Measurements from ENCODE around the gene ARID3A.
"Not testable (repeated sequence)": the region's sequence is repeated elsewhere in the genome, so short reads cannot be mapped to it uniquely, and the experiment has no call there.

The ARID3A gene

GRCh38 chr19:948842-949496, 23.1 kb downstream of the ARID3A start:
- DNase-seq: no peak

DNA sequence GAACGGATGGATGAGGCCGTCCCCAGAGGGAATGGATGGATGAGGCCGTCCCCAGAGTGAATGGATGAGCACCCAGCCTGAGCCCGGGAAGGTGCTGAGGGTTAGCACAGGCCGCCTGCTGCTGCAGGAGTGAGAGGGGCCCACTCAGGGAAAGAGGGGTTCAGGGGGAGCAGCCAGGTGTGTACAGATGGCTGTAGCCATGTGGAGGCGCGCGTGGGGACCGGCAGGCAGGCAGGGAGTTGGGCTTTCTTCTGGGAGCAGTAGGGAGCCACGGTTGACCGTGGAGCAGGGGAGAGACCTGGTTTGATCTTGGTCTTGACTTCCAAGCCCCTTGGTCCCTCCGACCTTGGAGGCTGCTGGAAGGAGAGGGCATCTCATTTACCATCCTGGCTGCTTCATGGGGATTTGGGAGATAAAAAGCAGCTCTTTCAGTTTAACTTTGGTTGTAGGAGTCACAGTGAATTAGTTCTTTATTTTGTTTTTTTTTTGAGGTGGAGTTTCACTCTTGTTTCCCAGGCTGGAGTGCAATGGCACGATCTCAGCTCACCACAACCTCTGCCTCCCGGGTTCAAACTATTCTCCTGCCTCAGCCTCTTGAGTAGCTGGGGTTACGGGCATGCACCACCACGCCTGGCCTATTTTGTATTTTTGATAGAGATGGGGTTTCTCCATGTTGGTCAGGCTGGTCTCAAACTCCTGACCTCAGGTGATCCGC, 24.7 kb downstream of the ARID3A start:
- no peak for DNase-seq

GRCh38 chr19:952049-952679, 26.3 kb downstream of the ARID3A start:
- no peak for DNase-seq

GRCh38 chr19:952680-953444, 27.0 kb downstream of the ARID3A start:
- no peak for DNase-seq

- no peak for DNase-seq
These were observed 27.8 kb downstream of the ARID3A start for GRCh38 chr19:953445-954271.

DNA sequence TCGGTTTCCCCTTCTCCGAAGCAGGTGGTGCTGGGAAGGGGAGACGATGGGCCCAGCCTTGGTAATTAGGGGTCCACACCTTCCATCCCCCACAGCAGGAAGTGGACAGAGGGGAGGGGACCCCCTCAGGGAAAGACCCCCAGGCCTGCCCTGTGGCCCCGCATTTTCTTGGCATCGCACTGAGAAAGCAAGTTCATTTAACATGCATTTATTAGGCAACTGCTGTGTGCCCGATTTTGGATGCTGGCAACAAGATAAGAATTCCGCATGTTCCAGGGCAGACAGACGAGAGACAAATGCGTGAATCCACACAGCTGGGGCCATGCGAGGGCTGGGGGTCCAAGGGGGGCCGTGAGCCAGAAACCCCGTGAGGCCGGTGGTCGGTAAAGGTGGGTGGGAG, 28.4 kb downstream of the ARID3A start:
- no peak for DNase-seq

DNA sequence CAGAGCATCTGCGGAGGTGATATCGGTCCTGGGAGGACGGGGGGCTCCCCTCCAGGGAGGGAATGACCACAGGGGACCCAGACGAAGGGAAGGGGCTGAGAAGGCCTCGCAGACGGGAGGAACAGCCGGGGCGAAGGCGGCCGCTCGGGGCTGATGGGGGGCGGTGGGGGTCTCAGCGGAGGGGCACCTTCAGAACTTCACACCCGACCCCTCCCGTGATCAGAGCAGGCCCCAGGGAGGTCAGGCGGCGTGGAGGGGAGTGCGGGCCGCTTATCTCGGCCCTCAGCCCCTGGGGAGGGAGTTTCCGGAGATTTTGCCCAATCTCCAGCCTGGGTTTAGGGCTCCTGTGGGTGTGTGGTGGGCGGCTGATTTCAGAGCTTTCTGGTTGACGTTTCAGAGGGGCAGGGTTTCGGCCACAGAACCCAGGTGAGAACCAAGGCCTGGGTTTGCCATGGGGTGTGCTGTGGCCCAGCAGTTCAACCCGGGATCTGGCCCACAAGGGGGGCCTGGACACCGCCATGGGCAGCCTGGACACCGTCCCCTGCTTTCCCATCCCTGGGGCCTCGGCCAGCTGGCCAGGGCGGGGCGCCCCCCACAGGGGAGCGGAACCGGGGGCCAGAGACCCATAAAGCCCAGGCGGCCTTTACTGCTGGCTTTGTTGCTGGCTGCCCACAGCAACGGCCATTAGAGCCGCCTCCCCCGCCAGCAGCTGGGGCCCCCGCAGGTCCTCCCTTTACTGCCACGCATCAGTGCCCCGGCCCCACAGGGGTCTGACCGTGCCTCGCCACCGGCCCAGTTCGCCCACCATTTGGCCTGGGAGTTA, 29.0 kb downstream of the ARID3A start:
- no peak for DNase-seq

- DNase-seq: no peak
These were observed 30.2 kb downstream of the ARID3A start for GRCh38 chr19:955803-956765.

- no peak for DNase-seq
These were observed 31.1 kb downstream of the ARID3A start for GRCh38 chr19:956766-957440.

DNA sequence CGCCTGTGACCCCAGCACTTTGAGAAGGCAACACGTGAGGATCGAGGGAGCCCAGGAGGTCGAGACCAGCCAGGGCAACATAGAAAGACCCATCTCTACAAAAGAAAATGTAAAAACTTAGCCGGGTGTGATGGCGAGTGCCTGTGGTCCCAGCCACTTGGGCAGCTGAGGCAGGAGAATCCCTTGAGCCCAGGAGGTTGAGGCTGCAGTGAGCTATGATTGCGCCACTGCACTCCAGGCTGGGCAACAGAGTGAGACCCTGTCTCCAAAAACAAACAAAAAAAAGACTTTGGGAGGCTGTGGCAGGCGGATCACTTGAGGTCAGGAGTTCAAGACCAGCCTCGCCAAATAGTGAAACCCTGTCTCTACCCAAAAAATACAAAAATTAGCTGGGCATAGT, 31.7 kb downstream of the ARID3A start:
- not testable (repeated sequence) for DNase-seq

DNA sequence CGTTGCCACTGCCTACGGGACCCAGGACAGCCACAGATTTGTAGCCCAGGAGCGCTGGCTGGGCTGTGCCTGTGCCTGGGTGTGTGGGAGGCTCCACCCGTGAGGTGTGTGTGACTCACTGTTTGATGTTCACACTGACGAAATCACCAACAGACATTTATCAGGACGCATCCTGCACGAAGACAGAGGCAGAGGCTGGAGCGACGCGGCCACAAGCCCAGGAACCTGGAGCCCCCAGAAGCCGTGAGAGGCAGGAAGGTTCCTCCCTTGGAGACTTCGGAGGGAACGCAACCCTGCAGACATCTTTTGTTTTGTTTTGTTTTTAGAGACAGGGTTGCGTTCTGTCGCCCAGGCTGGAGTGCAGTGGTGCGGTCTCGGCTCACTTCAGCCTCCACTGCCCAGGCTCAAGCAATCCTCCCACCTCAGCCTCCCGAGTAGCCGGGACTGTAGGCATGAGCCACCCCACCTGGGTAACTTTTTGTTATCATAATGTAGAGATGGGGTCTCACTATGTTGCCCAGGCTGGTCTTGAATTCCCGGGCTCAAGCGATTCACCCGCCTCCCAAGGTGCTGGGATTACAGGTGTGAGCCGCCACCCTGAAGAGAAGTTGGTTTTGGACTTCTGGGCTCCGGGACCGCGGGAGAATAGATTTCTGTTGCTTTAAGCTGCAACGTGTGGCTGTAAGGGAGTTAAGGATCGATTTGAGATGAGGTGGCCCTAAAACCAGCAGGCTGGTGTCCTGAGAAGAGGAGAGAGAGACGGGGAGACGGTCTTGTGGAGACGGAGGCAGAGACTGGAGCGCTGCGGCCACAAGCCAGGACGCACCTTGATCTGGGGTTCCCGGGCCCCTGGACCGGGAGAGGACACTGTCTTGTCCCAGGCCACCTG, 33.4 kb downstream of the ARID3A start:
- DNase-seq: peak; percentile 29 to 40

GRCh38 chr19:960020-960419, 34.2 kb downstream of the ARID3A start:
- DNase-seq: no peak

DNA sequence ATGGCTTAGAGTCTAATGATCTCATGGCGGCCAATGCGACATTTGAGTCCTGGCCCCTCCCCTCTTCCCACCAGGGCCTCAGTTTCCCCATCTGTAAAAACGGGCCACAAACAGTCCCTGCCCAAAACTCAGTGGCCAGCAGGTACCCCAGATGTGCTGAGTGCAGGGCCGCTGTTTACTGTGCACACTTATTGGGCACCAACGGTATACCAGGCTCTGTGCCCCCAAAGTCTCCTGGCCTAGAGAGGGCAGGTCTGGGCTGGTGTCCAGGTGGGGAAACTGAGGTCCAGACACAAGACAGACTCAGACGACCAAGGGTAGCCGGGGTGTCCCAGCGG, 34.7 kb downstream of the ARID3A start:
- no peak for DNase-seq

DNA sequence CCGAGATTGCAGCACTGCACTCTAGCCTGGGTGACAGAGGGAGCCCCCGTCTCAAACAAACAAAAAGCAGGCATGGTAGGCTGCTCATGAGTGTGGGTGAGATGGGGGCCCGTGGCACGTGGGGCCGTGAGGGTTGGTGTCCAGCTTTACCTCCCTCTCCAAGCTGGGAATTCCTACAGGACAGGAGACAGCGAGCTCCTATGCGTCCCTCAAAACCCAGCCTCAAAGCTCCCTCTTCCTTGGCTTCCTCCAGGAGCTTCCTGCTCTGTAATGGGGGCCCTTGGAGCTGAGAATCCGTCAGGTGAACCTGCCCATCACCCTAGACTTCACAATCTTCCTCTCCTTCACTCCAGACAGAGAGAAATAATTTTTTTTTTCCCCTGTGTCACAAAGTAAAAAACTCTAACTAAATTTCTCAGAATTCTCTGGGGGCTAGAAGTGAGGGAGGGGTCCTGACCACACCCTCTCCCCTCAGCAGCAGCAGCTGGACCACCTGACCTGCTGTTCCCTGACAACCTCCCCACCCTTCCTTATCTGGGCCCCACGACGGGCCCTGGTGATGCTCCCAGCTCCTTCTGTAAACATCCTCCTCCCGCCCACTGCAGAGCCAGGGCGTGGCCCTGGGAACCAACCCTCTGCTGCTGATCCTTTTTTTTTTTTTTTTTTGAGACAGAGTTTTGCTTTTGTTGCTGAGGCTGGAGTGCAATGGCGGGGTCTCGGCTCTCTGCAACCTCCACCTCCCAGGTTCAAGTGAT, 36.2 kb downstream of the ARID3A start:
- no peak for DNase-seq

GRCh38 chr19:962683-963400, 37.0 kb downstream of the ARID3A start:
- DNase-seq: no peak

DNA sequence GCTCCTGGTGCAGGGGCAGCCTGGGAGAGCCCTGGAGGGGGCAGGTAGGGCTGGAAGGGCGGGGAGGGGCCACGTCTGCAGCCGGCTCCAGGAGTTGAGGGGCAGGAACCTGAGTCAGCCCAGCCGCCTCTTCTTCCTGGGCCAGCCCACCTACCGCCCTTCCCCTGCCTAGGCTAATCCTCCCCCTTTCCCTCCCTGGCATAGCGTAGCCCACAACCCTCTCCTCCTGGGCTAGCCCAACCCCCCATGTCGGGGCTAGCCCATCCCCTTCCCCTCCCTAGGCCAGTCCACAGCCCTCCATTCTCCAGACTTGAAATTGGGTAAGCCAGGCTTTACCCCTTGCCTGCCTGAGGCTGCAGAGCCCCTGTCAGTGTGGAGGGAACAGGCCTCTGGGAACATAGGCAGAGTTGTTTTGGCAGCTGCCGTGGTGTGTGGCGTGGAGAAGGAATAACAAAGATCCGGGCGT, 37.7 kb downstream of the ARID3A start:
- no peak for DNase-seq

DNA sequence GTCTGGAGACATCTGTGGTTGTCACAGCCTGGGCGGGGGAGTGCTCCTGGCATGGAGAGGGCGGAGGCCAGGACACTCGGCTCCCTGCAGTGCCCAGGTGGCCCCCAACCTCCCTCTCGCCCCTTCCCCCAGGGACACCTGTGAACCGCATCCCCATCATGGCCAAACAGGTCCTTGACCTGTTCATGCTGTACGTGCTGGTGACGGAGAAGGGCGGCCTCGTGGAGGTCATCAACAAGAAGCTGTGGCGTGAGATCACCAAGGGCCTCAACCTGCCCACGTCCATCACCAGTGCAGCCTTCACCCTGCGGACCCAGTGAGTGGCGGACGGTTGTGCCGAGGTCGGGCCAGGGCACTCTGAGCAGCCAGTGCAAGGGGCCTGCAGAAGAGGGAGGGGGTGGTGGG, 38.3 kb downstream of the ARID3A start:
- DNase-seq: no peak

All from activated CD4-positive, alpha-beta T cell treated with anti-CD3 and anti-CD28 coated beads, Interleukin-2, amount 50 U/mL, for 4 hours (primary cell).